DMS153 (cell line): ENCODE data around the gene PRELID3B.
"Not testable (repeated sequence)": the region's sequence is repeated elsewhere in the genome, so short reads cannot be mapped to it uniquely, and the experiment has no call there.

Experiments used
- DNase-seq: peaks from one replicate; lab custom pipeline; 2025; lab: John Stamatoyannopoulos, UW

Gene PRELID3B

DNA sequence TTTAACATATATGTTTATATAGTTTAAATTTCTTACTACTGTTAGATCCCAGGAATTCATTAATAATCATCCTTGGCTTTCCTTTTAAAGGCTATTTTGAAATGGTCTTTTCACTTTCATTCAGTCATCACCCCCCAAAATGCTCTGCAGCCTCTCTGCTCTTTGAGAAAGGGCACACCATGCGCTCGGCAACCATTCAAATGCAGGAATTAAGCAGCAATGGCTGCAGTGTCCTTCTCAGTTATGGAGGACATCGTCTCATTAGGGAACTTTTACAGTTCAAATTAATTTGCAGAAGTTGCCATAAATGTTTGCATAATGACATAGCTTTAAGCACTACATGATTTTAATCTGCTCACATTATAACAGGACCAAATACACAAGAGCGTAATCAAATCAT, 17.1 kb downstream of the PRELID3B start:
- DNase-seq: no peak

DNA sequence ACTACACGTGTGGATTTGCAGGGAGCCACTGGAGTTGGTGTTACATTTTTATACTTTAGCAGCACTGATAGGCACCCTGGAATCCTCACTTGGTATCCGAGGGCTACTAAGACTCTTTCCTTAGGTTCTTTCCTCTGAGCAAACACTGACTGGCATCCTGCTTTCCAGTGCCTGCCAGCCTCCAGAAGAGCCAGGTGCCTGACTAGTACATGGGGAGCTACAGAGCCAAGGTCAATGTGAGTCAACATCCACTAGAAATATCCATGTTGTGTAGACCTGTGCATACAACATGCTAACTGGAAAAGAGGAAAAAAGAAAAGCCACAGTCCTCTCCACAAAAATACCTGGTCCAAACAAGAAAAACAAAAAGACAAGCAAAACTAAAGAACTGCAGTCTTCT, 17.5 kb downstream of the PRELID3B start:
- DNase-seq: no peak

DNA sequence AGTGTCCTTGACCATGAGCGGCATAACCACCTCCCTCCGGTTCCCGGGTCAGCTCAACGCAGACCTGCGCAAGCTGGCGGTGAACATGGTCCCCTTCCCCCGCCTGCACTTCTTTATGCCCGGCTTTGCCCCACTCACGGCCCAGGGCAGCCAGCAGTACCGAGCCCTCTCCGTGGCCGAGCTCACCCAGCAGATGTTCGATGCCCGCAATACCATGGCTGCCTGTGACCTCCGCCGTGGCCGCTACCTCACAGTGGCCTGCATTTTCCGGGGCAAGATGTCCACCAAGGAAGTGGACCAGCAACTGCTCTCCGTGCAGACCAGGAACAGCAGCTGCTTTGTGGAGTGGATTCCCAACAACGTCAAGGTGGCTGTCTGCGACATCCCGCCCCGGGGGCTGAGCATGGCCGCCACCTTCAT, 18.5 kb downstream of the PRELID3B start:
- DNase-seq: no peak

DNA sequence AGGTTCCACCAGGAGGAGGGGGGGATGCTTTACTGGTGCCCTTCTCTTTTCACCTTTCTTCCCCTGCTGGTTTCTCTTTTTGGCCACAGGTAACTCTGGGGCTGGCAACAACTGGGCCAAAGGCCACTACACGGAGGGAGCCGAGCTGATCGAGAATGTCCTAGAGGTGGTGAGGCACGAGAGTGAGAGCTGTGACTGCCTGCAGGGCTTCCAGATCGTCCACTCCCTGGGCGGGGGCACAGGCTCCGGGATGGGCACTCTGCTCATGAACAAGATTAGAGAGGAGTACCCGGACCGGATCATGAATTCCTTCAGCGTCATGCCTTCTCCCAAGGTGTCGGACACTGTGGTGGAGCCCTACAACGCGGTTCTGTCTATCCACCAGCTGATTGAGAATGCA, 19.0 kb downstream of the PRELID3B start:
- DNase-seq: no peak

DNA sequence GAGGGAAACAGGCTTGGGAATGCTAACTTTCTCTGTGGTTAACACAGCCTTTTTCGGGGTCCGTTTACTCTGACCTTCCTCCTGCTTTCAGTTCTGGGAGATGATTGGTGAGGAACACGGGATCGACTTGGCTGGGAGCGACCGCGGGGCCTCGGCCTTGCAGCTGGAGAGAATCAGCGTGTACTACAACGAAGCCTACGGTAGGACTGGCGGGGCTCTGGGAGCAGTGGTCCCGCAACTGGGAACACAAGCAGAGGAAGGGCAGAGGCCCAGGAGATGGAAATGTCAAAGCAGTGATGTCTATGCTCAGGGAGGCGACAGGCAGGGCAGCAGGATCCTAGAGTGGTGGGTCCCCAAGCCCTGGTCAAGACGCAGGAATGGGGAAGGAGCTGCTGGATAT, 19.8 kb downstream of the PRELID3B start:
- no peak for DNase-seq

DNA sequence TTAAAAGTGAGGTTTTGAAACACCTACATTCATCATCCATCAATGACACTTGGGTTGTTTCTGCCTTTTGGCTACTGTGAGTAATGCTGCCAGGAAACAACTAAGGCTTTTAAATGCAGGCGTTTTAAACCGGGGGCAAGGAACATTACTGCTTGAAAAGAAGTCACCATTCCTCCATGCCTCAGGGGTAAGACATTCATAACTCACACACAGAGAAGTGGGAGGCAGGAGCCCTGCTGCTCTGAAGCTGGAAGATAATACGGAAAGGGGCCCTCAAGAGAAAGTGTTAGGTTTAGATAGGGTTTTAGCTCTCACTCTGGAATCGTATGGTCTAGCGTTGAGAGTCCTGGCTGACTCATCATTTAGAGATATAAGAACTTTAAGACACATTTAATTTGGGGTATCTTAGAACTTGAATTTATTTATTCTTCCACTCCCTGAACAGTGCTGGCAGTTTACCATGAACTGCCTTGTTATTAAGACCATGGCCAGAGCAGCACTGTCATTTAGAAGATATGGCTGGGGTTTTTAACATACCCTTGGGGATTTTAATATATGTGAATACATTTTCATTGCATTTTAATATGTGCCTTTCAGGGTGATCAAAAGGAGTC, 21.5 kb downstream of the PRELID3B start:
- no peak for DNase-seq

DNA sequence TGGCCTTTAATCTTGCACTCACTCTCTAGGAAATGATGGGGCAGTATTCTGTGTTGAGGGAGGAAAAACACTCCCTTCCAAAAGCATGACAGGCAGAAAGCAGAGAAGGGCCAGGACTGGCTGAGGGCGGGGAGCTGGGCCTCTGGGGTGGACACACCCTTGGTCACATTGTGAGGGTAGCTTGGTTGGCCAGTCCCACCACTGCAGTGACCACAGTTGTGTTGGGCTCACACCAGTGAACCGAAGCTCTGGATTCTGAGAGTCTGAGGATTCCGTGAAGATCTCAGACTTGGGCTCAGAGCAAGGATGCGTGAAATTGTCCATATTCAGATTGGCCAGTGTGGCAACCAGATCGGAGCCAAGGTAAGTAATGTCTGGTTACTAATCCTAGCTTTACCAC, 23.4 kb downstream of the PRELID3B start, which contains the start of gene TUBB1:
Gene TUBB1 (plus strand): TSS at position 213 of the 400 bp plus-strand sequence. CDS start 94 bp downstream, at position 307.
- no peak for DNase-seq

DNA sequence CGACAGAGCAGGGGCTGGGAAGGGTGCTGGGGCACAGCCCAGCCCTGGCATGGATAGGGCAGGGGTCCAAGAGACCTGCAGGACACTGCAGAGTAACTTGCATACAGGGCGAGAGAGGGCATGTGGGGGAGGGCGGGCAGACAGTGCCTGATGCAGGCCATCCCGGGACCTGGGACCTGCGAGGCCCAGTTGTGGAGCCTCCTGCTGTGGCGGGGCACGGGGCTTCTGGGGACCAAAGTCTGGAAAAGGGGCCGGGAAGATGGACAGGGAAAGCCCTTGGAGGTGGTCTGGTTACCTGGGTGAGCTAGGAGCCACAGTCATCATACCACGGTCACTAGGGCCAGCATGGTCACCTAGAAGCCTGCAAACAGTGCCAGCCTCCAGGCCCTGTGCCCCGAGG, 23.8 kb downstream of the PRELID3B start:
- no peak for DNase-seq

DNA sequence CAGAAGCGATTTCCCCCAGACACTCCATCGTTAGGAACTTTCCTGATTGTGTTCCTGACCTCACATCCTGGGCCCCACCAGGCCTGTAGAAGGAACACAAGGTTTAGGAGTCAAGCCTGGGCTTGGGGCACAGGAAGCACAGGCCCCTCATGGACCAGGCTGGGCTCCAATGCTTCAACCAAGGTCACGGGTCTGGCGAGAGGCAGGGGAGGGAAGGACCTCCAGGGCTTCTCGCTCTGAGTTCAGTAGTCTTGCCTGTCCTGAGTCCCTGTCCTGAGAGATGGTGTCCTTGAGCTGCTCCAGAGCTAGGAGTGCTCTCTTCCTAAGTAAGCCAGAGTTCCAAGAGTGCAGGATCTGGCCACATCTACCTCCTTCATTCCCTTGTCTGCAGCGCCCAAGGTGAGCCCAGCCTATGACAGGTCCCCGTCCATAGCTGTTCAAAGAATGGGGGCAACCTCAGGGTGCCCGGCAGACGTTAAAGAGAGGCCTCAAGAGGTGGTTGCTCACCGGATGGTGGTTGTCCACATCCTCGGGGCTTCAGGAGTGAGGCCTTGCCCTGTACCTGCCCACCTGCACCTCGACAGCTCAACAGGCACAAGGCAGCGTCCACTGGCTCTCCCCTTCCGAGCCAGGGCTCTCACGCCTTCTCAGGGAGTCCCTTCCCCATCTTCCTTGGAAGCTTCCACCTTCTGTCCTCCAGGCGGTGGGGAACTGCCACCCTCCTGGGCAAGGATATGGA, 24.9 kb downstream of the PRELID3B start:
- no peak for DNase-seq

DNA sequence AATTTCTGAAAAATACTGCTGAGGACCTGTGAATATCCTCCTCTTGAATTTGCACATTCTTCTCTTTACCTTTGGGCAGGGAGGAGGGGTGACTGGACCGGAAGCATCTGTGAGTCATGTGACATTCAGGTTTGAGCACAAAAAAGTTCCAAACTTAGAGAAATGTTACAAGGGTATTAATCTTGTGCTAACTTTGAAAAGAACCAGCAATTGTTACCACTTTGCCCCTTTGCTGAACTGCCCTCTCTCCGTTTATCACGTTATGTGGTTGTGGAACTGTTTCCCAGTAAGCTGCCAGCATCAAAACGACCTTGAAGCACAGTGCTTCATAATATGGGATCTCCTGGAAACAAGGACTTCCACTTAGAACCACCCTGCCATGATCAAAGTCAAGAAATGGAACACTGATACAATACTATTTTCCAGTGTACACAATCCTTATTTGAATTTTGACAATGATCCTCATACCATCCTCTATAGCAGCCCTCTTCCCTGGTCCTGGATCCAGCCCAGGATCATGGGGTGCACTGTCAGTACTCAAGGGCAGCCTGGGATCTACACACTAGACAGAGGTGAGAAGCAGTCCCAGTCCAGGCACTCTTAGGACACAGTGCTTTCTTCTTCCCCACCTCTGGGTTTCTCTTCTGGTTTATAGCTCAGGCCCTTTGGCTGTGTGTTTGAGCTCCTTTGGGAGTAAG, 25.6 kb downstream of the PRELID3B start:
- no peak for DNase-seq

DNA sequence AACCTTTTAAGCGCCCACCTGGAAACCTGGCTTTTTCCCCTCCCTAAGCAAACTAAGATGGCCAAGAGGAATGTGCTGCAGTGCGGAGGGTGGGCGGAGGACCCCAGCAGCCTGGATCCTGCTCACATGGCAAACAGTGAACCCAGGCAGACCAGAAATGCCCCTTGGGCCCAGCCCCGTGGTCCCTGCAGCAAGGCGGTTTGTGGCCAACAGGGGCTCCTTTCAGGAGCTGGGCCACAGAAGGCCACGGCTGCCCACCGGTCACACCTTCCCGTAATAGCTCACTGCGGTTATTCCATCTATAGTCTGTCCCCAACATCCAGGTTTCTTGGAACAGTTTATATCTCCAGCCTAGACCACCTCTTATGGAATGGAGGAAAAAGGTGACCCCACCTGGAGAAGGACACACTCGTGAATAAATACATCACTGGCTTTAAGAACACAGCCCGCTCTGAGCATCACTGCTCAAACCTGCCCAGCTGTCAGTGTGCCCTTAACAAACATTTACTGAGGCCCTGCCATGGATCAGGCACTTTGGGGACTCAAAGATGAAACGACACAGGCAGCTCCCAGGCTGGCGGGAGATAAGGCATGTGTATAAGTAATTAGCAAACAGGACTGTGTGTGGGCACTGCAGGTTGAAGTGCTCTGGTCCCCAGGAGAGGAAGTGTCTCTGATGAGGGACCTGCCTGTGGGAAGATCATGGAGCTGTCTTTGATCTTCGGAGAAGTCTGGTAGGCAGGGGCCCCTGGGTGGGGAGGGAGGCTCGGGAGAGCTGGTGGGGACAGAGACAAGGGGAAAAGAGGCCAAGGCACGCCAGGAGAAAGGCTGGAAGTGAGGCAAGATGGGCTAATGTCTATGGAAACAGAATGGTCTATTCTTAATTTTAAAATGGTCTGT, 26.5 kb downstream of the PRELID3B start:
- no peak for DNase-seq

DNA sequence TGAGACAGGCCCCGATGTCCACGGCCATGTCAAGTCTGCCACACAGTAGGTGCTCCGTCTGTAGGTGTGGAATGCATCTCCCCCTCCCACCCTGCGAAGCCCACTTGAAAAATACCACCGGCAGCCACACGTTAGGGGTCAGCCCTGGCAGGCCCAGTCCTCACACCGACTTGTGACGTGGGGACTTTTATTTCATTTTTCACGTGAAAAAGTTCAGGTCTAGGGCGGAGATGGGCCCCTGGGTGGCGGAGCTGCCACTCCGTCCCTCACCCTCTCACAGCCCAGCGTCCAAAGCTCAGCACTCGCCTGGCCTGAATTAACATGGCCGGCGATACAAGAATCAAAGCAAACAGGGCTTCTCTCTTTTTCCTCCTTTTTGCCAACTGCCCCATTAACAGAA, 27.2 kb downstream of the PRELID3B start:
- DNase-seq: no peak

DNA sequence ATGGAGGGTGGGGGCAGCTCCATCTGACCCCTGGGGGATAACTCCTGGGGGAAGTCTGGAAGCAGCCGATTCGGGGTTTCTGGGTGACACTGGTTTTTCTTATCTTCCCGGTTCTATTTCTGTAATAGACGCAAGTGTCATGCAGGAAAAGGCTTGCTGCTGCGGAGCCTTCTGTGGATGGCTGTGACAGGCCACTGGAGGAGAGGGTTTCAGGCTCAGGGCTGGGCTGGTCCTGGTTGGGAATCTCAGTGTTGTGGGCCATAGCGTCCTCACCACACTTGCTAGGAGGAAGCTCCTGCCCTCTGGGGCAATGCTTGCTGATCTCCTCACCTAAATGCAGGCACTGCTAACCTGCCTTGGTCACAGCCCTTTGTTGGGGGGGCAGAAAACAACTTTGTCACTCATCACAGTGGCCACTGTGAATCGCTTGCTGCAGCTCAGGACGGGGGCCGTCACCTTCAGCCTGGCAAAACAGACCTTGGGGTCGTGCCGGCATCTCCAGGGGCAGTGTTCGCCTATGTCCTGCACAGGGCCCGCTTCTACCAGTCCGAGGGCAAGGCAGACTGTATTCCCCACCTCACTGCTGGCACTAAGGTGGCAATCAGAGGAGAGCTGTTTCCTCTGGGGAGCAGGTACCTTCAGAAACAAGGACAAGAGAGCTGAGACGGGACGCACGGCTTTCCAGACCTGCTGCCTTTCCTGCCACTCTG, 27.8 kb downstream of the PRELID3B start:
- no peak for DNase-seq

DNA sequence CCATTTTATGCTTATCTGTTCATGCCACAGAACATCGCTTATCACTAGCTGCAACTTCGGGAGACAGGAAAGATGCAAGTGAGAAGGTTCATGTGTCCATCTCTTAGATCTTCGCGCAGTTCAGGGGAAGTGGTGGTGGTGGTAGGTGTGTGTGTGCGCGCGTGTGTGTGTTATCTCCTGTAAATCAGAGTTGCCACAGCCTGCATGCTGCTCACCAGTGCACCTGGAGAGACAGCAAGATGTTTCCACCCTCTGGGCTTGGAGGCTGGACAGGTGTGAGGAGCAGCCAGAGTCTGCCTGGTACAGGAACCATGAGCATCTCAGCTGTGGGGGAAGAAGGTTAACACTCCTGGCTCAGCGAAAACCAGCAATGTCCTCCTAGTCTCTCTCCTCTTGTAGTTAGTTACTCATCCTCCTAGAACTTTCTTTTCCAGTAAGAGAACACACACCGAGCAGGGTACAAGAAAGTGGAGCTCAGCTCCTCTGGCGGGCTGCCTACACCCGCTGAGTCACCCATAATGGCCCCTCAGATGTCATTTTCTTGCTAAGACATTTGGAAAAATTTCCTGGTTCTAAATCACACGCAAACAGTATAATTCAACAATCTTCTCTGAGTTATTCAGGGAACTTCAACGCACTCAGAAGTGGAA, 28.5 kb downstream of the PRELID3B start:
- DNase-seq: no peak

DNA sequence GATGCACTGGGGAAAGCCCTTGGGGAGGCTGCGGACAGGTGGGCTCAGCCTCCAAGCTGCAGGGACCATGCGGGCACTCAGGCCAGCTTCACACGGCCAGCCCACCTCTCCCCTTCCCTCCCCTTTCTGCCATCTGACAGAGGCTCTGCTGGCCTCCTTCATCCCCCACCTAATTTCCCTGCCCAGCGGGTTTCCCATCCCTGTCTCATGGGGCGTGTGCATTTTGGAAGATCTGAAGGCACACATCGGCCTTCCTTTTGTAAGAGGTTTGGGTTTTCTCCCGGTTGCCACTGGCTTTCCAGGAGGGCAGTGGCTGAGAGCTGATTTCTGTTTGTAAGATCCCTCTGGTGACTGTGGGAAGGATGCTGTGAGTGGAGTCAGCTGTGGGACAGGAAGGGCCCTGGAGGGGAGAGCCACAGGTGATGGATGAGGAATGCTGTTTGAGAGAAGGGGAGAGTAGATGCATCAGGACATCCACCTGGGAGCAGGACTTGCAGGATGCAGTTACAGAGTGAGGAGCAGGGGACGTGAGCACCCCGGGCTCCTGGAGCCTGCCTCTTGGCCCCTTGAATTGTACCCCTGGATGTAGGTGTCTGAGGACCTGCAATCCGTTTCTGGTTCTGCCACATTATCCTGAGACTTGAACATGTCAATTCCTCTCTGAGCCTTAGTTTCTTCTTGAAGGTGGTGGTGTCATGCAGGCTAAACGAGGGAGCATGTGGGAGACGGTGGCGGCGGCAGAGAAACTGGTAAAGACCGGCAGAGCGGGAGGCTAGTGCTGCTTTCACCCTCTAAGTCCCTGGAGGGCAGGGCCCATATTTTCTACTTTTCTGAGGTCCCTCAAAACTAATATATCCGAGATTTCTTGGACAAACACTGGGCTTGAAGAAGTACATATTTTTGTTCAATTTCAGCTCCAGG, 29.3 kb downstream of the PRELID3B start:
- no peak for DNase-seq

DNA sequence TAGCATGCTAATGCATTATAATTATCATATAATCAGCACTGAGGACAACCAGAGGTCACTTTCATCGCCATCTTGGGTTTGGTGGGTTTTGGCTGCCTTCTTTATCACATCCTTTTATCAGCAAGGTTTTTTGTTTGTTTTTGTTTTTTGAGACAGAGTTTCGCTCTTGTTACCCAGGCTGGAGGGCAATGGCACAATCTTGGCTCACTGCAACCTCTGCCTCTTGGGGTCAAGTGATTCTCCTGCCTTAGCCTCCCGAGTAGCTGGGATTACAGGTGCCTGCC, 30.8 kb downstream of the PRELID3B start:
- DNase-seq: not testable (repeated sequence)

DNA sequence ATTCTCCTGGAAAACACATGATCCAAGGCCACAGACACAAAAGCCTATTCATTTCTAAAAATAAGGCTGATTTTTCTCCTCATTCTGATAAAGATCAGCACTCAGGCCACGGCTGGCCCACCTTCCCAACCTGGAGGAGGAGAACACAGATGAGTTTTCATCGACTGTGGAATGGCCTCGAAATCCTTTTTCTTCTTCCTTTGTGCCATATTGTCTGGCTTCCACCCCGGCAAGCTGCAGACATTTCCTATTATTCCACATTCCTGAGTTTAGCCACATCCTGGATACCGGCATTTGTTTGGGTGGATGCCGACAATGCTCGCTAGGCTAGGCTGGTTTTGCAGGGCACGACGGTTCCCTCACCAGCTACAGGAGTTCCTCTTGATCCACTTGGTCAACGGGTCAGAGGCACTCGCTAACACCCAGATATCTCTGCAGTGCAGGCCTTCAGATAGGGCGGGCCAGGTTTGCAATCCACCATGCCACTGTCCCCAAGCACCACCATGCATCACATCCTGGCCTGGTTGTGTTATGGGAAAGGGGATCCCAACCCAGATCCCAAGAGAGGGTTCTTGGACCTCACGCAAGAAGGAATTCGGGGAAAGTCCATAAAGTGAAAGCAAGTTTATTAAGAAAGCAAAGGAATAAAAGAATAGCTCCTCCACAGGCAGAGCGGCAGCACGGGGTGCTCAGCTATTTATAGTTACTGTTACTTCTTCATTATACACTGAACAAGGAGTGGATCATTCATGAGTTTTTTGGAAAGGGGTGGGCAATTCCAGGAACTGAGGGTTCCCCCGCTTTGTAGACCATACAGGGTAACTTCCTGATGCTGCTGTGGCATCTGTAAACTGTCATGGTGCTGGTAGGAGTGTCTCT, 31.4 kb downstream of the PRELID3B start:
- DNase-seq: peak; percentile 13

DNA sequence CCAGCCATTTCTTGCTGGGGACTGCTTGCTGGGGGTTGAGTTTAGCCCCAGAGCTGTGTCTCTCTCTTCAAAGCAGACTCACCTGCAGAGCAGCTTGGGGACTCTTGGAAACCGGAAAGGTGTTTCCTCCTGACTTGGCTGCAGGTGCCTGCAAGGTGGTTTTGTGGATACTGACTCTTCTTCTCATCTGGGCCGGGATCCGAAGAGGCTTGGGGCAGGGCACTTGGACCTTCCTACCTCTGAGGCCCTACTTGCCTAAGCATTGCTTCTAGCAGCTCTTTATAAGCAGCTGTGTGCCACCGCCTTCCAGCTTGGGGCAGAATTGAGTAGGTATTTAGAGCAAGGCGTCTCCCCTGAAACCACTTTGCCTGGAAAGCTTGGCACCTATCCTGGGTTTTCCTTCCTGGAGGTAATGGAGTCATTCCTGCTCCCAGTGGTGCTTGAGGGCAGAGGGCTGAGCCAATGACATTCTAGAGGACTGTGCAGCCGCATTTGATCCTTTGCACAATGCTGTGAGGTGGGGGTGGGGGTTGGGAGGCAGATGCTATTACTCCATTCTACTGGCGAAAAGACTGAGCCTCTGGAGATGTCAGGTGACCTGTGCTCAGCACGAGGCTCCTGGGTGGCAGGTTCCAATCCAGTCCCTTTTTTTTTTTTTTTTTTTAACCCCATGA, 32.1 kb downstream of the PRELID3B start:
- DNase-seq: peak; percentile 74
